Effector memory CD4-positive, alpha-beta T cell (primary cell): ENCODE results near the gene P2RX7.
A peak's percentile ranks its signal among the peaks of the same experiment; 100 is the strongest.
"Not testable (repeated sequence)": the region's sequence is repeated elsewhere in the genome, so short reads cannot be mapped to it uniquely, and the experiment has no call there.

Experiments
- DNase-seq, 3 donors: peaks; one replicate each; pipeline ENCODE4 v3.0.0-alpha.2; 2020
- H3K27ac ChIP-seq: 2 replicates; pipeline ENCODE4 v1.7.0; 2013; ENCODE audit warnings: mild to moderate bottlenecking, low read length, moderate library complexity; ENCODE audit not compliant: insufficient read depth, poor library complexity, severe bottlenecking
- H3K27me3 ChIP-seq: replicated peaks from 2 replicates; pipeline ENCODE4 v1.7.0; 2013; ENCODE audit warnings: mild to moderate bottlenecking, low read length; ENCODE audit not compliant: insufficient read depth, control insufficient read depth, poor library complexity, severe bottlenecking
- H3K36me3 ChIP-seq: 2 replicates; pipeline ENCODE4 v1.7.0; 2013; ENCODE audit warnings: mild to moderate bottlenecking, low read length, moderate library complexity; ENCODE audit not compliant: control insufficient read depth, insufficient read depth
- H3K4me1 ChIP-seq: 2 replicates; pipeline ENCODE4 v1.7.0; 2013; ENCODE audit warnings: low read length, mild to moderate bottlenecking; ENCODE audit not compliant: control insufficient read depth, insufficient read depth, poor library complexity, severe bottlenecking
- H3K4me3 ChIP-seq: 2 replicates; pipeline ENCODE4 v1.7.0; 2013; ENCODE audit warnings: low read length, low read depth, mild to moderate bottlenecking; ENCODE audit not compliant: insufficient read depth, poor library complexity, severe bottlenecking
- H3K9me3 ChIP-seq: 2 replicates; pipeline ENCODE4 v1.7.0; 2013; ENCODE audit warnings: mild to moderate bottlenecking, low read length, moderate library complexity; ENCODE audit not compliant: control insufficient read depth

Gene P2RX7

DNA sequence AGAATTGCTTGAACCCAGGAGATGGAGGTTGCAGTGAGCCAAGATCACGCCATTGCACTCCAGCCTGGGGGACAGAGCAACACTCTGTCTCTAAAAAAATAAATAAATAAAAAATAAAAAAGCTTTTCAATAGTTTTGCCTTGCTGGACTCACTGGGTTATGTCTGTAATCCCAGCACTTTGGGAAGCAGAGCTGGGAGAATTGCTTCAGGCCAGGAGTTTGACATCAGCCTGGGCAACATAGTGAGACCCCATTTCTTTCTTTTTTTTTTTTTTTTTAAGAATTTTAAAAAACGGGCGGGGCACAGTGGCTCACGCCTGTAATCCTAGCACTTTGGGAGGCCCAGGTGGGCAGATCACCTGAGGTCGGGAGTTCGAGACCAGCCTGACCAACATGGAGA lies 68.5 kb downstream of the P2RX7 start:
- H3K4me3 ChIP-seq, H3K9me3 ChIP-seq, DNase-seq, H3K27ac ChIP-seq, H3K27me3 ChIP-seq, H3K4me1 ChIP-seq, H3K36me3 ChIP-seq: not testable (repeated sequence)

DNA sequence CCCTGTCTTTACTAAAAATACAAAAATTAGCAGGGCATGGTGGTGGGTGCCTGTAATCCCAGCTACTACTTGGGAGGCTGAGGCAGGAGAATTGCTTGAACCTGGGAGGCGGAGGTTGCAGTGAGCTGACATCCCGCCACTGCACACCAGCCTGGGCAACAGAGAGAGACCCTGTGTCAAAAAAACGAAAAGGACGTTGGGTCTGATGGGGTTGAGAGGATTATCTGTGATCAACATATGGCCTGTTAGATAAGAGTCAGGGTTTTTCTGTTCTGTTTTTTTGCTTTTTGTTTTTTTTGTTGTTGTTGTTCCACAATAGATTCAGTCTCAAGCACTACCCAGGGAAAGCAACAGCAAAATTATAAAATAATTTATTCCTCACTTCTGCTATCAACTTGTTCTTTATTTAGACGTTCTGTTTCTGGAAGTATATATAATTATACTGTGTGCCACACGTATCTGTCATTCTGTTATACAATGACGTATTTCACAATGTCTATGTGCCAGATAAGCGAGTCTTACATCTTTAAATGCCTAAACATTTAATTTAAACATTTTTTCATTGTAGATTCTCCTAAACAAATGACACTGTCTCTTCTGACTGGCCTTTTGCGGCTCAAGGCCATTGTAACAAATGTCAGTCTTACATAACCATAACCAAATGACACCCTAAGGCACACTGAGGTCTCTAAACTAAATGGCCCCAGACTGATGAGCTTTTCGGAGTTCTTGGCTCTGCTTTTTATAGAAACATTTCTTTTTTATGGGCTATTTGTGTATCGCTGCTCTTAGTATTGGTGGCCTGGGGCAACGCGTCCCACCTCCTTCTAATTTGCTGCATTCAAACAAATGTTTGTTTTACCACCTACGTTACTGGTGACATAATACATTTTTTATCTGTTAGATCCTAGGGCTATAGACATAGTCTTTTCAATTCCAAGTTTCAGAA lies 70.0 kb downstream of the P2RX7 start:
- DNase-seq = no peak

DNA sequence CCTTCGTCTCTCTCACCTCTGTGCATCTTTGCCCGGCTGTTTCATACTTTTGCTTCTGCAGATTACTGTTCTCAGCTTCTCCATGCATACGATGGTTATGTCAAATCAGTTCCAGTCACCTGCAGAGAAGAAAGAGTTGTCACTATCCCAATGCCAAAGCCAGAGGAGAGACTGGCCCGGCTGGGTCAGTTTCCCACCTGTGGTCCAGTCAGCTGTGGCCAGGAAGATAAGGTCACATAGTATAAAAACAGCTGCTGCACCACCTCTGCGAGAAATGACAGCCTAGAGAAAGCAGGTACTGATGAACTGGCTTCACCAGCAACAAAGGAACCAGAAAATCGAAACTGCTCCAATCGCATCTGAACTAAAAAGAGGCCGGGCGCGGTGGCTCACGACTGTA lies 70.8 kb downstream of the P2RX7 start:
- H3K9me3 ChIP-seq = no peaks in the 10 kb centered on the region
- H3K27me3 ChIP-seq = no peaks in the 10 kb centered on the region
- H3K4me1 ChIP-seq = no peaks in the 10 kb centered on the region
- no peak overlapping the region for H3K27ac ChIP-seq
- DNase-seq = no peak
- H3K4me3 ChIP-seq = no peak overlapping the region
- H3K36me3 ChIP-seq = no peaks in the 10 kb centered on the region

More for the DNA sequence above, 70.0 kb downstream of the P2RX7 start:
- Histone ChIP-seq H3K27ac (no peak overlapping the region), H3K4me3 (no peak overlapping the region), H3K36me3 (no peaks in the 10 kb centered on the region), H3K27me3 (no peaks in the 10 kb centered on the region), H3K9me3 (no peaks in the 10 kb centered on the region), H3K4me1 (no peaks in the 10 kb centered on the region)

DNA sequence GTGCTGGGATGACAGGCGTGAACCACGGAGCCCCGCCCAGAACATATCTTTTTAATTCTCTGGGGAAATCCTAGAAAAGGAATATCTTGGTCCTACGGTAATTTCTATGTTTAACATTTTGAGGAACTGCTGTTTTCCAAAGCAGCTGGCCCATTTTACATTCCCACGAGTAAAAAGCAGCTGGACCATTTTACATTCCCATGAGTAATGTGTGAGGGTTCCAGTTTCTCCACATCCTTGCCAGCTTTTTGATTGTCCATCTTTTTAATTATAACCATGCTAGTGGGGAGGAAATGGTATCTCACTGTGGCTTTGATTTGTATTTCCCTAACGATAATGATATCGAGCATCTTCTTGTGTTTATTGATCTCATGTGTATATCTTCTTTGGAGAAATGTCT lies 72.8 kb downstream of the P2RX7 start:
- no peaks in the 10 kb centered on the region for H3K27me3 ChIP-seq
- no peaks in the 10 kb centered on the region for H3K36me3 ChIP-seq
- no peak for DNase-seq
- no peaks in the 10 kb centered on the region for H3K9me3 ChIP-seq
- H3K4me3 ChIP-seq = no peak overlapping the region
- H3K27ac ChIP-seq = no peak overlapping the region
- peaks cover 2% of the 10 kb centered on the region for H3K4me1 ChIP-seq

DNA sequence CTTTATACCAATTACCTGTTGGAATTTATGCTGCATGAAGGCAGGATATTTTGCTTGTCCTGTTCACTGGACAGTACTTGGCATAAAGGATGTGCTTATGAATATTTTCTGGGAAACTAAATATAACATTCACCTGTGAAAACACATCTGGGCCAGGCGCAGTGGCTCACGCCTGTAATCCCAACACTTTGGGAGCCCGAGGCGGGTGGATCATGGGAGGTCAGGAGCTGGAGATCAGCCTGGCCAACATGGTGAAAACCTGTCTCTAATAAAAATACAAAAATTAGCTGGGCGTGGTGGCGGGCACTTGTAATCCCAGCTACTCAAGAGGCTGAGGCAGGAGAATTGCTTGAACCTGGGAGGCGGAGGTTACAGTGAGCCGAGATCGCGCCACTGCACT lies 75.9 kb downstream of the P2RX7 start:
- not testable (repeated sequence) for H3K36me3 ChIP-seq, H3K4me3 ChIP-seq, DNase-seq, H3K27me3 ChIP-seq, H3K9me3 ChIP-seq, H3K27ac ChIP-seq
- H3K4me1 ChIP-seq = peaks cover 16% of the 10 kb centered on the region

DNA sequence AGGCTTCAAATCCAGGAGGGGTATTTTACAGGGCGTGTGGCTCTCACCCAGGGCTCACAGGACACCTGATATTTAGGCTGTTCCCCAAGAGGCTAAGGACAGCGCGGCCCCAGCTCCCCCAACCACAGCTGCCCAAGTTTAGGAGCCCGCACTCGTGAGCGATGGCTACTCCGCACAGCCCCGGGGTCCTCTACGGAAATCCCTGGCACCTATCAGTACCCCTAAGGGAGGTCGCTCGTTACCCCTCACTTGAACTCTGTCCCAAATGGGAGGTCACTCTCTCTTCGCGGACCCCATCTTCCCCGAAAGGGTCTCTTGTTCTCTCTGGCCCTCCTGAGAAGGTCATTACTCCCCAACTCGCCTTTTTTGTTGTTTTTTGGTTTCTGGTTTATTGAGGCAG lies 76.5 kb downstream of the P2RX7 start:
- Histone ChIP-seq H3K27ac (peak overlapping the region; percentile 93), H3K4me3 (peak overlapping the region; percentile 80)

DNA sequence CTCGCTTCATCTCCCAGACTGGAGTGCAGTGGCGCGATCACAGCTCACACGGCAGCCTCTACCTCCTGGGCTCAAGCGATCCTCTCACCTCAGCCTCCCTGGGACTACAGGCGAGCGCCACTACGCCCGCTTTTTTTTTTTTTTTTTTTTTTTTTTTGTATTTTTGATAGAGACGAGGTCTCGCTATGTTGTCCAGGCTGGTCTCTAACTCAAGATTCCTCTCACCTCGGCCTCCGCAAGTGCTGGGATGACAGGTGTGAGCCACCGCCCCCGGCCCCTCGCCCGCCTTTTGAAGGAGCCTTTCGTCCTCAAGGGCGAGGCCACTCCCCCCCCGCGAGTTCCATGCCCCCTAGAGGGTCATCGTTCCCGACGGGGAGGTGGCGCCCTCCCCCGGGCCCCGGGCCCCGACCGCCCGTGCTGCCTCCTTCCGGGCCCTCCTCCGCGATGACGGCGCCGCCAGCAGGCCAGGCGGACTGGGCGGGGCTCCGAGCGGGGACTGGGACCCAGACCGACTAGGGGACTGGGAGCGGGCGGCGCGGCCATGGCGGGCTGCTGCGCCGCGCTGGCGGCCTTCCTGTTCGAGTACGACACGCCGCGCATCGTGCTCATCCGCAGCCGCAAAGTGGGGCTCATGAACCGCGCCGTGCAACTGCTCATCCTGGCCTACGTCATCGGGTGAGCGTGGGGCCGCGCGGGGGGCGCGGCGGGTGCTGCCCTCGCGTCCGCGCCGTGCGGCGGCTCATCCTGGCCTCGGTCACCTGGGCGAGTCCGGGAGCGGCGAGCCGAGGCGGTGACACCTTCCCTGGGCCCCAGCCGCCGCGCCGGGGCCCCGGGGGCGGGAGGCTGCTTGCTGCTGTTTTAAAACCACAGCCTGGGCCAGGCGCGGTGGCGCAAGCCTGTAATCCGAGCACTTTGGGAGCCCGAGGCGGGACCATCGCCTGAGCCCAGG lies 77.2 kb downstream of the P2RX7 start, which contains the start of gene P2RX4:
TSS of gene P2RX4 (plus strand) at position 506 of the 949 bp plus-strand sequence. CDS start at position 542, 36 bp downstream.
- Histone ChIP-seq H3K27ac (peak within 1 kb of the TSS; percentile 93), H3K4me1 (peaks cover 20% of the 10 kb centered on the region), H3K4me3 (peak within 1 kb of the TSS; percentile 80), H3K9me3 (no peaks in the 10 kb centered on the region), H3K27me3 (no peaks in the 10 kb centered on the region), H3K36me3 (no peaks in the 10 kb centered on the region)
- peak; percentile 80 to 81 (median 81) for DNase-seq

More for the DNA sequence above, 76.5 kb downstream of the P2RX7 start:
- Histone ChIP-seq H3K4me1 (peaks cover 16% of the 10 kb centered on the region), H3K27me3 (no peaks in the 10 kb centered on the region), H3K36me3 (no peaks in the 10 kb centered on the region), H3K9me3 (no peaks in the 10 kb centered on the region)
- DNase-seq = no peak

DNA sequence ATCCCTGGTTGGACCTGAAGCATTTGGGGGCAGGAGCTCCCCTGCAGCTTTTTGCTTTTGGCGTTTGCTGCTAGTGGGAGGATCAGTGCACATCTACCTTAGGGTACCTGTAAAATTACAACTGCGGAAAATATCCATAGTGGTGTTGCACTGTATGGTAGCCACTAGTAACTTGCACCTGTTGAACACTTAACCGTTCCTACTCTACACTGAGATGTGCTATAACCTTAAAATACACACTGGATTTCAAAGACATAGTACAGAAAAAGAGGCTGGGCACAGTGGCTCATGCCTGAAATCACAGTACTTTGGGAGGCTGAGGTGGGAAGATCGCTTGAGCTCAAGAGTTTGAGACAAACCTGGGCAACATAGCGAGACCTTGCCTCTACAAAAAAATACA lies 80.2 kb downstream of the P2RX7 start:
- H3K4me3 ChIP-seq = no peak overlapping the region
- no peak for DNase-seq
- peaks cover 13% of the 10 kb centered on the region for H3K36me3 ChIP-seq
- no peaks in the 10 kb centered on the region for H3K9me3 ChIP-seq
- no peaks in the 10 kb centered on the region for H3K27me3 ChIP-seq
- peaks cover 20% of the 10 kb centered on the region for H3K4me1 ChIP-seq
- H3K27ac ChIP-seq = no peak overlapping the region

DNA sequence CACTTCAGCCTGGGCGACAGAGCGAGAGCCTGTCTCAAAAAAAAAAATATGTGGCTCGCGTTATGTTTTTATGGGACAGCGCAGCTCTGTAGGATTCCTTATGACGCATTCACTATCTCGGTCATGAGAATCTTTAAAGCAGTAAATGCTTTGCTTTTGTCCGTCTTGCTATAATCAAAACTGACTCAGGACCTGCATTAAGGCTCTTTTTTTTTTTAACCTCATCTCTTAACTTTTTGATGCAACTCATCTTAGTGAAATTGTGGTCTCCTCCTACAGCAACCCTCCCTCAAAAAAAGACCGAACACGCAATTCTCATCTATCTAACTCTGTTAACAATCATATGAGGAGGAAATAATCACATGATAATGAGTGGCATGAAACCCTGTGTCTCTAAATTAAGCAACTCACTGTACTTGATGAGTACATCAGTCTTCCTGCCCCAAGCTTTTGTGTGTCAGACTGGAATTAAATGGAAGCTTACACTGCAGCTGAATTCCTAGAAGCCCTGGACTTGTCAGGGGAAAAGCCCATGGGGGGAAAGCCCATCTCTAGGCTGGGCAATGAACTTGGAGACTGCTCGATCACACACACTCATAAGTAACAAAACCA lies 81.6 kb downstream of the P2RX7 start:
- Histone ChIP-seq H3K9me3 (no peaks in the 10 kb centered on the region), H3K36me3 (peaks cover 23% of the 10 kb centered on the region), H3K27me3 (no peaks in the 10 kb centered on the region), H3K4me1 (peaks cover 20% of the 10 kb centered on the region), H3K27ac (peak overlapping the region; percentile 40), H3K4me3 (no peak overlapping the region)
- peak in 1 of 3 donors; percentile 31 for DNase-seq
